GM12801 (cell line): ENCODE data around the gene PPM1D.

Experiments
- TF ChIP-seq, protein P1 (sequence below): IDR thresholded peaks from one replicate; pipeline ENCODE4 v1.5.1; 2011; ENCODE audit warnings: control low read depth; ENCODE audit not compliant: insufficient read length; ENCODE audit errors: extremely low read depth

Gene PPM1D

DNA sequence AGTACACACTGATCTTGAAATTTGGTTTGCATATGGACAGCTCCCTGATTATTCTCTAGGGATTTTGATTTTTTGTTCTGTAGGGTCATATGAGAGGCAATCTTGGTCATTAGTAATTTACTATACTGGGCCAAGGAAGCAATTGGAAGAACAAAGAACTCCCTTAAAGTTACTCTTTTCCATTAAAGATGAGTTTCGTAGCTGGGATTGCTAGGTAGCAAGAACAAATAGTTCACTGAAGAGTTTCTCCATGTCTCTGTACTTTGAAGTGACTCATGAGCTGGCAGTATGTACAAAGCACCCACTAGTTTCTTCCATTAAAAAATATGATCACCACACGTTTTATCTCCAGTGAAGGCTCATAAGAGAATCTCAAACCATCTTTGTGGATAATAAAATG lies 71.5 kb downstream of the PPM1D start:
- TF ChIP-seq, protein P1, sequence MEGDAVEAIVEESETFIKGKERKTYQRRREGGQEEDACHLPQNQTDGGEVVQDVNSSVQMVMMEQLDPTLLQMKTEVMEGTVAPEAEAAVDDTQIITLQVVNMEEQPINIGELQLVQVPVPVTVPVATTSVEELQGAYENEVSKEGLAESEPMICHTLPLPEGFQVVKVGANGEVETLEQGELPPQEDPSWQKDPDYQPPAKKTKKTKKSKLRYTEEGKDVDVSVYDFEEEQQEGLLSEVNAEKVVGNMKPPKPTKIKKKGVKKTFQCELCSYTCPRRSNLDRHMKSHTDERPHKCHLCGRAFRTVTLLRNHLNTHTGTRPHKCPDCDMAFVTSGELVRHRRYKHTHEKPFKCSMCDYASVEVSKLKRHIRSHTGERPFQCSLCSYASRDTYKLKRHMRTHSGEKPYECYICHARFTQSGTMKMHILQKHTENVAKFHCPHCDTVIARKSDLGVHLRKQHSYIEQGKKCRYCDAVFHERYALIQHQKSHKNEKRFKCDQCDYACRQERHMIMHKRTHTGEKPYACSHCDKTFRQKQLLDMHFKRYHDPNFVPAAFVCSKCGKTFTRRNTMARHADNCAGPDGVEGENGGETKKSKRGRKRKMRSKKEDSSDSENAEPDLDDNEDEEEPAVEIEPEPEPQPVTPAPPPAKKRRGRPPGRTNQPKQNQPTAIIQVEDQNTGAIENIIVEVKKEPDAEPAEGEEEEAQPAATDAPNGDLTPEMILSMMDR = no peak

DNA sequence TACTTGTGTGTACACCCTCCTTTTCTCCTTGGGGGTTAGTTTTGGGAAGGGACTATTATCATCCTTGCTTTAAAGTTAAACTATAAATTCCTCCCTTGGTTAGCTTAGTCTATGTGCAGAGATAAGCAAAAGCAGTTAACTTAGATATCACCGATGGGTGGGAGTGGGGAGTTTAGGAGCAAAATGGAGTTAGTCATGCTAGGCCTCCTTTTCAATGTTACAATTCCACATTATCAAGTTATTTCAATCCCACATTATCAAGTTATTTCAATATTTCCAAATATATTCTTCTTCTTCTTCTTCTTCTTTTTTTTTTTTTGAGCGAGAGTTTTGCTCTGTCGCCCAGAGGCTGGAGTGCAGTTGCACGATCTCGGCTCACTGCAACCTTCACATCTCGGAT lies 76.0 kb downstream of the PPM1D start:
- TF ChIP-seq, protein P1 = no peak

DNA sequence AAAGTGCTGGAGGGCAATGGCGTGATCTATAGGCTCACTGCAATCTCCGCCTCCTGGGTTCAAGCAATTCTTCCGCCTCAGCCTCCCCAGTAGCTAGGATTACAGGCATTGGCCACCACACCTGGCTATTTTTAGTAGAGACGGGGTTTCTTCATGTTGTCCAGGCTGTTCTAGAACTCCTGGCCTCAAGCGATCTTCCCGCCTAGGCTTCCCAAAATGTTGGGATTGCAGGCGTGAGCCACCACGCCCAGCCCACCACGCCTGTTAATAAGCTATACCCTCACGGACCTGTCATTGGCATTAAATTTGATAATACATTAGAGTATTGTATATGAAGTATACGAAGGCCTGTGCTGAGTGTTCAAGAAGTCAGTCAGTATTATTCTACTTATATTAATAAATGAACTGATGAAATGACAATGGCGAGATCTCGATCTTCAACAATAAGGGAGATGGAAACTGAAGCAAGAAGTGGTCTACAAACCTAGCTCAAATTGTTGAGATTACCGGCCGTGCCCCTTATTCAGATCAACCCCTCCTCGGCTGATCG lies 76.8 kb downstream of the PPM1D start:
- TF ChIP-seq, protein P1 = no peak

DNA sequence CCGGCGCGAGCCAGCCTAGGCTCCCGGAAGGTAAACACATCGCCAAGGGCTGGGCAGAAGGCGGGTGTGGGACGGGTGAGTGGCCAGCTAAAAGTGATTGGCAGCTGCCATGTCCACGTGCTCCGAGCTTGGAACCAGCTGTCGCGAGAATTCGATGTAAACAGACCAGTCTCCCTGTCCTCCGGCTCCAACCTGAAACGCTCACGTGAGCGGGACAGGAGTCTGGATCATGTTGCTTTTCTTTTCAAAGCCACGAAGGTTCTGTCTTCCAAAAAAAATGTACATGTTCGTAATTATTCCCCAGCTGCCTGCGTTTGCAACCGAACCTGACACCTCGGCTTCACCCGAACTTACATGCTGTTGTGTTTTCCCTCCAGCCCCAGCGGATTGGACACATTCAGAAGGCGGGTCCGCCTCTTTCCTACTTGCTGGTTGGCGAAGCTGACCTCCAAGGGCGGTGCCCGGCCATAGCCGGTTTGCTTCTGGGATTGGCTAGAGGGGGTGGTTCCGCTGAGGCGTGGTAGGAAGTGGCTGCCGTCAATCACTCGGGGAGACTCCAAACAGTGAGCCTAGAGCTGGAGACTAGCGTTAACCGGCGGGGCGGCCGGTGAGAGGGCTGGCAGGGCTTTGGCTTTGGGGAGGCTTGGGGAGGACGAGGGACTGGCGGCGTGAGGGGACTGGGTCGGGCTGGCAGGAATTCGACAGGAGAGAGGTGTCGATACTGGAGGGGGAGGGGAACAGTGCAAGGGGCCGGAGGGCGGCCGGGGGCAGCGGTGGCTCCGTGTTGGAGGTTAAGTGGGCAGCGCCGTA lies 77.5 kb downstream of the PPM1D start, which contains the start of gene BCAS3:
BCAS3 (plus strand) TSS at position 544 of the 810 bp plus-strand sequence.
- TF ChIP-seq, protein P1 = no peak

DNA sequence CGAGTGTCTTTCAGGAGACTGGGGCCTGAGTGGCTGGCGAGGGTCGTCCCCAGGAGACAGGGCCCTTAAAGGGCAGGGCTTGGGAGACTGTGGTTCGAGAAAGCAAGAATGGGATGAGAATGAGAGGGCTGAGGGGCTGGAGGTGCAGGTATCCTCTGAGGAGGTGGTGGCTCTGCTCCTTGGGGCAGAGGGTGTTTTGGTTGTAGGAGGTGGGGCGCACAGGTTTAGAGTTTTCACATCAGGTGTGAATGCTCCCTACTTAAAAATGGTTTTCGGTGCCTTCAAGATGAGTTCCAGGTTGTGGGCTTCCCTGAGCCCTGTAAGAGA lies 78.1 kb downstream of the PPM1D start:
- TF ChIP-seq, protein P1 = no peak

DNA sequence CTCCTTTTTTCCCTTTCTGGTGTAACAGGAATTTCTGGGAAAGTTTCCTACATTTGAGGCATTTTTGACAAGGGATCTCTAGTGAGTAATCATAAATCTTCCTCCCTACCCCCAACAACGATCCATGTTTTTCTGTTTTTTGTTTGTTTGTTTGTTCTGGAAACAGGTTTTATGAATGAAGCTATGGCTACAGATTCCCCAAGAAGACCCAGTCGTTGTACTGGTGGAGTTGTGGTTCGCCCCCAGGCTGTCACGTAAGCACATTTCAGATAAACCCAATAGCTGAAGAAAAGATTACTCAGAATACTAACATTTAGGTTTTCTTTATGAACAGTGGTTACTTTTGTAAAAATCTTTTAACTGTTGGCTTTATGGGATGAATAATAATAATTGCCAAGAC lies 79.3 kb downstream of the PPM1D start:
- TF ChIP-seq, protein P1 = no peak

DNA sequence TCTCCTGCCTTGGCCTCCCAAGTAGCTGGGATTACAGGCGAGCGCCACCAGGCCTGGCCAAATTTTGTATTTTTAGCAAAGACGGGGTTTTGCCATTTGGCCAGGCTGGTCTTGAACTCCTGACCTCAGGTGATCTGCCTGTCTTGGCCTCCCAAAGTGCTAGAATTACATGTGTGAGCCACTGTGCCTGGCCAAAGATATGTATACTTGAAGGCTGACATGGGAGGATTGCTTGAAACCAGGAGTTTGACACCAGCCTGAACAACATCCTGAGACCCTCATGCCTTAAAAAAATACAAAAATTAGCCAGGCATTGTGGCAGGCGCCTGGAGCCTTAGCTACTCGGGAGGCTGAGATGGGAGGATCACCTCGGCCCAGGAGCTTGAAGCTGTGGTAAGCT lies 80.8 kb downstream of the PPM1D start:
- TF ChIP-seq, protein P1 = no peak
